HG03571 (cell line): ENCODE measurements around the gene LRRK1.
"Not testable (repeated sequence)": the region's sequence is repeated elsewhere in the genome, so short reads cannot be mapped to it uniquely, and the experiment has no call there.

ENCODE experiments used
- ATAC-seq: cut with Tn5 transposase; IDR thresholded peaks from one replicate; pipeline ENCODE4 v1.9.1; 2021; ENCODE audit not compliant: unreplicated experiment

The LRRK1 gene

GRCh38 chr15:101066501-101067408 lies 147.6 kb downstream of the LRRK1 start:
- ATAC-seq = no peak

GRCh38 chr15:101067660-101068522 lies 148.7 kb downstream of the LRRK1 start:
- ATAC-seq = no peak

DNA sequence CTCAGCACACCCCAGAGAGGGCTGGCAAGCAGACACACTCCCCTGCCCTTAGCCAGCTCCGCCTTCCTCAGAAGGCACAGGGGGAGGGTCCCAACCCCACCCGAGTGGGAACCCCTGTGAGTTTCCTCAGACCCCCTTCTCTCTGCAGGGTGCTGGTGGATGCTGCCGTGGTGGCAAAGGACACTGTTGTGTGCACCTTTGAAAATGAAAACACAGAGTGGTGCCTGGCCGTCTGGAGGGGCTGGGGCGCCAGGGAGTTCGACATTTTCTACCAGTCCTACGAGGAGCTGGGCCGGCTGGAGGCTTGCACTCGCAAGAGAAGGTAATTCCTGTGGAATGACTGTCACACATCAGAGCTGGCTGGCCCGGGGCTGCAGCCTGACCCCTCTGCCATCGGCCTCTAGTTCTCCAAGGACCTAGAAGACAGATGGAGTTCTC lies 149.4 kb downstream of the LRRK1 start:
- no peak for ATAC-seq

DNA sequence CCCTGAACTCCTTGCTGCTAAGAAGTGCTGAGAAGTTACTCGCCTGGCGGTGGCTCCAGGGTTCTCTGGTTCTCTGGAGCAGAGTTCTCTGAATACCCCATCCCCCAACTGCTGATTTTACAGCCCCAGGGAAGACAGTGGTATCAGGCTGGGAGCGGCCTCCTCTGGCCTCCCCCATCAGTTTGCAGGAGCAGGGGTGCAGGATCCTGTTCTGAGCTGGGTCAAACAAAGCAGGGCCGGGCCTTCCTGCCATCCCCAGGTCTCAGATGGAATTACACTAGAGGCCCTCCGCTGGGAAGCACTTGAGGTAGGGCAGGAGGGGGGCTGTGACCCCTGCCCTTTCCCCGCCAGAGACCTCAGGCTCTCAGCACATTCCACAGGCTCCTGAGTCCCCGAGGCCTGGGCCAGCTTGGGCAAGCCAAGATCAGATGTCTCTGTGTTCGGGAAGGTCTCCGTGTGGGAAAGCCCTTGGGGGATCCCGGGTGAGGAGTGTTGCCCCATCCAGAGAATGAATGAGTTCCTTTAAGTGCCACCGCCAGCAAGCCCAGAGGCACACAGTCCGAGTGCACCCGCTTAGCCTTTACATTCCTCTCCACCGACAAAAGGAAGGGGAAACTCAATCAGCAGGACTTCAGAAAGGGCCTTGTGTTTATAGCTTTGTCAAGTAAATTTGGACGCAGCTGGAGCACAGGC lies 149.9 kb downstream of the LRRK1 start:
- no peak for ATAC-seq

GRCh38 chr15:101069654-101069973 lies 150.5 kb downstream of the LRRK1 start:
- ATAC-seq = no peak

DNA sequence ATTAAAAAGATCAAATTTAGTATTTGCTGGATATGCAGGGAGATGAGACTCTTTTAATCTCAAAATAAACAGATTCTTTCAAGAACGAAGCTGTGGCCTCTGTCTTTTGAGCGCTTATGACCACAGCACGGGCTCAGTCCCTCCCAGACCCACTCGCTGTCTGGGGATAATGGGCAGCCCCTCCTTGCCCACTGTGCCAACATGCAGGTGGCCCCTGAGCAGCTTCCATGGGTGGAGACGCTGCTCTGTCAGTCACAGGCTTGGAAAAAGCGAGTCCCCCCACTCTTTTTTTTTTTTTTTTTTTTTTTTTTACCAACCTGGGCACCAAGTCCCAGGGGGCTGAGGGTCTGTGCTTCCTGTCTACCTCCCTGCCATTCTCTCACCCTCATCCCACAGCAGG lies 150.9 kb downstream of the LRRK1 start:
- ATAC-seq = no peak

DNA sequence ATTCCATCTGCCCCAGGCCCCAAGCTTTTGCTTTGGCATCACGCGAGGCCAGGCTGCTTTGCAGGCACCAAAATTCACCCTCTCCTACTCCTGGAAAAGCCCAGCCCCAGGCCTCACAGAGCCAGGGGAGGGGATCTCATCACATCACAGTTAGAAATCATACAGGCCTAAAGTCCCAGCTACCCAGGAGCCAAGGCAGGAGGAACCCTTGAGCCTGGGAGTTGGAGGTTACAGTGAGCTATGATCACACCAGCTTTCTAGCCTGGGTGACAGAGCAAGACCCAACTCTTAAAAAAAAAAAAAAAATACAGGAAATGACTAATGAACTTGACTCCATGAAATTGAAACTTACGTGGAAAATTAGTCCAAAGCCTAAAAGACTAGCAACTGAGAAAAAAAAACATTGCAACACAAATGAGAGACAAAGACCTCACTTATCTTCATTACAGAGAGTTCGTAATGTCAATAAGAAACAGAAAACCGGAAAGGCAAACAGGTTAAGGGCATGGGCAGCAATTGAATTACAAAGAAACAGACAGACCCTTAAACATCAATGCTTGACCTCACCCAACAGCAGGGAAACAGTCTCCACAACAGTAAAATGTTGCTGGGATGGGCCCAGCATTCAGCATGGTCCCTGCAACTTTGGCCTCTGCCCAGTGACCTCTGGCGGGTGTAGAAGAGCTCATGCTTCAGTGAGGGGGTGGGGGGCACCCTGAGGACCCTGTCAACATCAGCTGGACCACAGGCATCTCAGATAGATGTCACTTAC lies 151.5 kb downstream of the LRRK1 start:
- ATAC-seq = no peak

GRCh38 chr15:101071651-101072050 lies 152.5 kb downstream of the LRRK1 start:
- no peak for ATAC-seq

DNA sequence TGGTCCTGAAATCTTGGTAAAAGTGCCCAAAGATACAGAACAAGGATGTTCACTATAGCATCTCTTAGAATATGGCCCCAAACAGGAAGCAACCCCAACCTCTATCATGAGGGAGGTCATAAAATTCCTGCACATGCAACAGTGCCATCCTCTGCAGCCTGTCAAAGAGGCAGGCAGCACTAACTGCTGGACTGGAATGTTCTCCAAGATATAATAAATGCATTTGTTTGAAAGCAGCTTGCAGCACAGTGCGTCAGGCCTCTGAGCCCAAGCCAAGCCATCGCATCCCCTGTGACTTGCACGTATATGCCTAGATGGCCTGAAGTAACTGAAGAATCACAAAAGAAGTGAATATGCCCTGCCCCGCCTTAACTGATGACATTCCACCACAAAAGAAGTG lies 153.1 kb downstream of the LRRK1 start:
- not testable (repeated sequence) for ATAC-seq

- ATAC-seq = not testable (repeated sequence)
These were observed 158.9 kb downstream of the LRRK1 start for GRCh38 chr15:101077806-101078668.

DNA sequence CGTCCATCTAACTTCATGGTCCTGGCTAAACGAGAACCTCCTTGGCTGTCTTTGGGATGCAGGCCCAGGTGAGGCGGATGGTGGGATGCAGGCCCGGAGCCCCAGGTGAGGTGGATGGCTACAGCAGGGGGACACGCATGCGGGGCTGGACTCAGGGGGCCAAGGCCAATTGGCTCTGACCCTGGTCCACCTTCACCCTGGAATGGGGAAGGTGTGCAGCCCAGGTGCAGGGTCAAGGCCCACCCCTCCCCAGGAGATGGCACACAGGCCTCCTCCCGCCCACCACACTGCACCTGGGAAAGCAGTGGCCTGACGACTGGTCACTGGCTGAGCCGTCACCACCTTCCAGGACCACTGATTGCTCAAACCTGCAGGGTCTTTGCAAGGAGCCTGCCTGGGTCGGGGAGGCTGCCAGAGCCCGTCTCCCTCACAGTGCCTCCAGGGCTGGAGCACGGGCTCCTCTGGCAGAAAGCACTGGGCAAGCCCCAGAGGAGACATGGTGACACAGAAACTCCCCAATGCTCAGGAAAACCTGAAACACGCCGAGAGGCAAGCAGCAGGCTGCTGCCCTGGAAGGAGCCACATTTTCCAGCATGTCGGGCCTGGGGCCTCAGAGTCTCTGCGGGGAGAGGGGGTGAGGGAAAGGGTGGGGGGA lies 159.6 kb downstream of the LRRK1 start:
- no peak for ATAC-seq

DNA sequence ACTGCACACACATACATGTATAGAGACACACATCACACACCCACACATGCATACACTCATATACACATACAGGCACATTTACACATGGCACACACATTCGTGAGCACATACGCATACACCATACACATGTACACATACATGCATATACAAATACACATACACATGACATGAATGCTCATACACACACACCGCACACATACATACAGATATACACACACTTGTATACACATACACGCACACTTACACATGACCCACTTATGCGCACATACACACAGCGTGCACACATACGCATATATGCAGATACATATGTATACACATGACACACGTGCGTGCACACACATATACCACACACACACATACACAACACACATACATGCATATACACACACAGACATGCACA lies 162.7 kb downstream of the LRRK1 start:
- ATAC-seq = no peak

- no peak for ATAC-seq
These were observed 164.3 kb downstream of the LRRK1 start for GRCh38 chr15:101083336-101084045.

DNA sequence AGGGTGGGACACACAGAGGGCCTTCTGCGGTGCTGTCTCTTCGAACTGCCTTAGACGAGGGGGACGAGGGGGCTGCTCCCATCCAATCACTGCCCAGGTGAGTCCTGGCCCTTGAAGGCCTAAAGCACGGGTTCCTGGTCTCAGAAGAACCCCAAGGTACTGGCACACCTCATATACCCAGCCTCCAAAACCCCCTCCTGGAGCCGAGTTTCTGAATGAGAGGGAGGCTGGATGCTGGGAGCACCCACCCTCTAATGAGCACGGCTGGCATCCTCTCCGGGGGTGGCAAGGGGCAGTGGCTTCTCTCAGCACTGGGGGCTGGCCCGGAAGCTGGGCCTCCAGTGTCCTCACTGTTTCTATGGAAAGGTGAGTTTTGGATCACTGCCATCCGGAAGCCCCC lies 165.6 kb downstream of the LRRK1 start:
- ATAC-seq = no peak

DNA sequence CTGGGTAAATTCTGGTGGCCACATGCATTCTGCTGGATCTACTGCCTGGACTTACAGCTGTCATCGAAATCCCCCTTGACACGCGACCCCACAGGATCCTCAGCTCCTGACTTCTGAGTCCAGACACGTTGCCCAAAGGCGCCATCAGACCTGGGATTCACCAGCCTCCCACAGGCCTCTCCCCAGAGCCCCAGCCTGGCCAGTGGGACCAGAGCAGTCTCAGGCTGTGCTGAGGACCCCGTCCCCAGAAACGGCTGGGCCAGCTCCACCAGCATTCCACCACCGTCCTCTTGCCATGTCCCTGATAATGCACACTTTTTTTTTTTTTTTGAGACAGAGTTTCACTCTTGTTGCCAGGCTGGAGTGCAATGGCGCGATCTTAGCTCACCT lies 166.1 kb downstream of the LRRK1 start:
- no peak for ATAC-seq

GRCh38 chr15:101086394-101087171 lies 167.4 kb downstream of the LRRK1 start:
- ATAC-seq = no peak

- ATAC-seq = no peak
These were observed 168.1 kb downstream of the LRRK1 start for GRCh38 chr15:101087172-101087769.
